ENCODE measurements around the gene DERA.

DNA sequence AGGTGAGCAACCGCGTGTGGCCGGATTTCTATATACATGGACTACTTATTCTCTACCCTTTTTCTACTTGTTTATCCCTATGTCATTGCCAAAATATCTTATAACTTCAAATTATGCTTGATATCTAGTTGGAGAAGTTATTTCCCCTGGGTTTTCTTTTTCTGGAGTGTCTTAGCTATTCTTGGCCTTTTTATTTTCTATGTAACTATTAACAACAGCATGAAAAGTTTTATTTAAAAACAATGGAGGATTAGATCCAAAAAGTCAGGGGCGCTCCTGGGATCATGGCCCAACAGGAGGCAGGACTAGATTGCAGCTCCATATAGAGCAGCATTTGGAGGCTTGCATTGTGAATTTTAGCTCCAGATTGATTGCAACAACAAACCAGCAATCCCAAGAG lies 37.6 kb upstream of the DERA start:
- no peak for TF ChIP-seq CTCF (IDR thresholded peaks at IDR 0.05; ENCODE audit: control extremely low read depth in 1 of 3, insufficient read depth in 1 of 3, low read depth in 1 of 3, low read length in 3 of 3)
- no peak for TF ChIP-seq SIN3A (conservative IDR thresholded peaks at IDR 0.05 in 1 of 2, IDR thresholded peaks at IDR 0.05 in 1 of 2; ENCODE audit: low read depth in 1 of 2, low read length in 2 of 2)
- no peak for TF ChIP-seq GABPA (IDR thresholded peaks at IDR 0.05; ENCODE audit: borderline replicate concordance, insufficient read depth, low read length)
- no peak for TF ChIP-seq RAD21 (IDR thresholded peaks at IDR 0.05 in 1 of 2, conservative IDR thresholded peaks at IDR 0.05 in 1 of 2; ENCODE audit: low read depth in 2 of 2, low read length in 2 of 2)
- no peak for TF ChIP-seq POLR2AphosphoS5 (IDR thresholded peaks at IDR 0.05; ENCODE audit: low read depth, low read length)
